ENCODE measurements around the gene MAGEB3.

The MAGEB3 gene

GRCh38 chrX:30270639-30271038 lies 40.2 kb downstream of the MAGEB3 start:
- DNase-seq, result no peak
- intact Hi-C loops (cut with DNase I), result loop anchor here (5.0 kb wide), 1 partner anchor 232 kb away; no protein-coding TSS in a partner anchor

- DNase-seq, result peak in 7 of 42 donors; percentile 2 to 41 (median 5)
- intact Hi-C loops (cut with DNase I), result no loop called here
Observed at GRCh38 chrX:30275498-30275897, 45.0 kb downstream of the MAGEB3 start.

GRCh38 chrX:30278365-30278764 lies 47.9 kb downstream of the MAGEB3 start:
- DNase-seq, result no peak
- intact Hi-C loops (cut with DNase I), result no loop called here

- intact Hi-C loops (cut with DNase I), result no loop called here
- DNase-seq, result no peak
Observed at GRCh38 chrX:30280428-30280827, 50.0 kb downstream of the MAGEB3 start.

- no peak for DNase-seq
- intact Hi-C loops (cut with DNase I), result no loop called here
Observed at GRCh38 chrX:30282527-30282926, 52.1 kb downstream of the MAGEB3 start.

GRCh38 chrX:30283456-30284200 lies 53.2 kb downstream of the MAGEB3 start:
- no peak for DNase-seq
- intact Hi-C loops (cut with DNase I), result no loop called here

Measured in head of caudate nucleus (tissue), 42 donors.